Bronchial epithelial cell (primary cell): ENCODE results near the gene UEVLD. TPM values are rescaled to one million over a fixed set of nuclear protein-coding genes. Genes with fewer than 3 reads are reported as not detected.

ENCODE experiments used
- DNase-seq: peaks from one replicate; pipeline ENCODE4 v3.0.0-alpha.2; 2010; ENCODE audit warnings: low read depth
- FAIRE-seq: peaks from 2 replicates; lab custom pipeline; 2011; peaks lifted over from hg19 to GRCh38; lab: Jason Lieb, UNC
- H3K27me3 ChIP-seq: 2 replicates; pipeline ENCODE4 v1.5.1; 2011; ENCODE audit warnings: low read length; ENCODE audit not compliant: control insufficient read depth, insufficient read depth
- H3K36me3 ChIP-seq: 2 replicates; pipeline ENCODE4 v1.5.1; 2011; ENCODE audit warnings: low read length; ENCODE audit not compliant: control insufficient read depth, insufficient read depth
- H3K4me3 ChIP-seq: 2 replicates; pipeline ENCODE4 v1.5.1; 2011; ENCODE audit warnings: mild to moderate bottlenecking, low read depth, low read length, control low read depth
- CTCF ChIP-seq: IDR thresholded peaks from 2 replicates; pipeline ENCODE4 v1.5.1; 2011; ENCODE audit warnings: mild to moderate bottlenecking, moderate library complexity, low read length, control low read depth, inconsistent platforms; ENCODE audit not compliant: insufficient read depth, severe bottlenecking
- total RNA-seq: library from RNA; depleted of rRNA; stranded (reverse); fragments of >200 nt; gene quantifications from 2 replicates; pipeline ENCODE4 v1.2.1, GENCODE V29; 2014

Gene UEVLD
- total RNA-seq, 1 donor from 2014 or later = 22.9 TPM

DNA sequence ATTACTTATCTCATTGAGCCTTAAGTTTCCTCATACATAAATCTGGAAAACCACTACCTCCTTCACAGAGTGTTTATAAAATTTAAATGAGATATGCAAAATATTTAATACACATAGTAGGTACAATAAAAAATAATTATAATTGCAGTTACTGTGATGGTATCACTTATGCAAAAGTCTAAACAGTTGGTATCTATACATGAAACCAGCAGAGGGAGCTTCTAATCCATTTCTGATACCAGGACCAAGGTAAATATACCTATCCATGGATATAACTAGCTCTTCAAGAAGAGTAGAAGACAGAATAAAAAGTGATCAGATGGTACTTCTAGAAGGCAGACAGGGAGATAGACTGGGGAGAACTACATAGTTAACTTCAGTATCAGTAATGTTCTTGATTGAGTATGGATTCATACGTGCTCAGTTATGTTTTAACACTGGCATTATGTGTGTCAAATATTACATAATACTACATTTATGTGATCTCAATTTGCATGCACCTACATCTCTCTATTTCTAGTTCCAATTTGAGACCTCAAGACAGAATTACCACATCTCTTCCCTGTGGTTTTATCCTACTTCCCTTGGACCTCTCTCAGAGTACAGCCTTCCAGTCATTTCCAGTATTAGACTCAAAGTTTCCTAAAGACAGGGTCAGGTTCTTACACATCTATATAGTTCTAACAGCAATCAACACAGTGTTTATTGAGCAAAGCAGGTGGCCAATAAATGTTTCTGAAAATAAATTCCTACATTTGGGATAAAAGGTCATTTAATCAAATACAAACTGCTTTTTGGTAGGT, 48.1 kb downstream of the UEVLD start:
- FAIRE-seq = no peak
- peaks cover 4% of the 10 kb centered on the region for H3K36me3 ChIP-seq

GRCh38 chr11:18536209-18536608, 52.3 kb downstream of the UEVLD start:
- H3K4me3 ChIP-seq = no peak overlapping the region
- H3K36me3 ChIP-seq = peaks cover 3% of the 10 kb centered on the region
- H3K27me3 ChIP-seq = no peaks in the 10 kb centered on the region
- no peak for TF ChIP-seq CTCF
- DNase-seq = no peak
- FAIRE-seq = no peak

More for the DNA sequence above, 48.1 kb downstream of the UEVLD start:
- H3K4me3 ChIP-seq = no peak overlapping the region
- H3K27me3 ChIP-seq = no peaks in the 10 kb centered on the region
- TF ChIP-seq CTCF = peak; percentile 30
- DNase-seq = peak; percentile 46

DNA sequence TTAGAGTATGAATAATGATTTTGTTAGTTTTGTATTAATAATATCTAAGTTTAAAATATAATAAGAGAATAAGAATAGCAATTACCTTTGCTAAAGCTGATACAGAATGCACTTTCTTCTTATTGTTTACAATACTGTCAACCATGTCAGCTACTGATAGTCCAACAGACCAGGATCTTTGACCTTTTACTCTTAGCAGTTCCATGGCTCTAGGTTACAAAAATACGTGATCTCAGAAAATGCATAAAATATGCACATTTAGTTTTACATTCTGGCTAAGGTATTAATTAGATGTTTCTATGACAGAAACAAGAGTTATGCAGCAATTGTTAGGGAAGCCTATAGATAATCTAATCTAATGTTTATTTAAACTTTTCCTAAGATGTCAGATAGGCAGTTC, 54.3 kb downstream of the UEVLD start:
- Histone ChIP-seq H3K27me3 (no peaks in the 10 kb centered on the region), H3K4me3 (no peak overlapping the region), H3K36me3 (no peaks in the 10 kb centered on the region)
- no peak for DNase-seq
- TF ChIP-seq CTCF = no peak
- FAIRE-seq = no peak

DNA sequence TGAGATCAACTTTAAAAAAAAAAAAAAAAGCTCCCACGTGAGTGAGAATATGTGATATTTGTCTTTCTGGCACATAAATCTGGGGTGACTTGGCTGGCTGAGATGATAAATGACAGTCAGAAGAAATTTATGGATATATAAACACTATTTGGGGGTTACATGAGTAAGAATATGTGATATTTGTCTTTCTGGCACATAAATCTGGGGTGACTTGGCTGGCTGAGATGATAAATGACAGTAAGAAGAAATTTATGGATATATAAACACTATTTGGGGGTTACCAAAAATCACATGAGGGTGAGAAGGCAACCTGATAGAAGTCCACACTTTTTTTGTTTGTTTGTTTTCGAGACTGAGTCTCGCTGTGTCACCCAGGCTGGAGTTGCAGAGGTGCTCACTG, 55.2 kb downstream of the UEVLD start:
- no peak for TF ChIP-seq CTCF
- DNase-seq = no peak
- no peaks in the 10 kb centered on the region for H3K27me3 ChIP-seq
- H3K36me3 ChIP-seq = no peaks in the 10 kb centered on the region
- FAIRE-seq = no peak
- H3K4me3 ChIP-seq = no peak overlapping the region

DNA sequence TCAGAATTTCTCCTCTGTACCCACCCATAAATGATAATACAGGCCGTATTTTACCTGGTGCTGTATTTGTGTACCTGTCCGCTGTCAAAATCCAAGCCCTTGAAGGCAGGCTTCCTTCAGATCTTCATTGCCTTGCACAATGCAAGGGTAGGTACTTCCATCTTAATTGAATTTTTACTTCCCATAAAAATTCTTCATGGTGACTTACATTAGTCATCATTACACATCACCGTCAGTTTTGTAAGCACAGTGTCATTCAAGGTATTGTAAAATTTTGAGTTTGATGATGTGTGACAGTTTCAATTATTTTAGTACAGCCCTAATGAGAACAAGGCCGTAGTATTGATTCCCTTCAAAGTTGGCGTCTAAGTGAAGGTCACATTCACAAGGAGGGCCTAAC, 61.0 kb downstream of the UEVLD start:
- no peak for TF ChIP-seq CTCF
- peaks cover 1% of the 10 kb centered on the region for H3K36me3 ChIP-seq
- peak; percentile 81 for DNase-seq
- FAIRE-seq = no peak
- H3K4me3 ChIP-seq = peak overlapping the region; percentile 78
- no peaks in the 10 kb centered on the region for H3K27me3 ChIP-seq
